Renal cortex interstitium (tissue), 15 donors: ENCODE results near the gene C9orf152. TPM values are rescaled to one million over a fixed set of nuclear protein-coding genes. Genes with fewer than 3 reads are reported as not detected.
"Not testable (repeated sequence)": the region's sequence is repeated elsewhere in the genome, so short reads cannot be mapped to it uniquely, and the experiment has no call there.

ENCODE experiments used
- DNase-seq, 11 donors: peaks; one replicate each; pipeline ENCODE4 v3.0.0-alpha.2; 2013; ENCODE audit warnings: low read depth in 9 of 11, low spot score in 4 of 11; ENCODE audit errors: extremely low read depth in 1 of 11
- long read RNA-seq, 16 experiments: transcript quantifications; one replicate each; lab custom pipeline, GENCODE V29; 2026
- polyA plus RNA-seq, 3 donors: library from polyadenylated mRNA; unstranded; fragments of 120-200 nt; gene quantifications; one replicate each; pipeline ENCODE4 v1.2.1, GENCODE V29; 2013; ENCODE audit not compliant: insufficient read length in 3 of 3

The C9orf152 gene, protein sequence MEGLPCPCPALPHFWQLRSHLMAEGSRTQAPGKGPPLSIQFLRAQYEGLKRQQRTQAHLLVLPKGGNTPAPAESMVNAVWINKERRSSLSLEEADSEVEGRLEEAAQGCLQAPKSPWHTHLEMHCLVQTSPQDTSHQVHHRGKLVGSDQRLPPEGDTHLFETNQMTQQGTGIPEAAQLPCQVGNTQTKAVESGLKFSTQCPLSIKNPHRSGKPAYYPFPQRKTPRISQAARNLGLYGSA
- polyA plus RNA-seq: under 1 TPM; 0.30 to 0.69 (median 0.57) TPM
- long read RNA-seq, donor 1, partial matches to known transcripts: 0 of 1 reads
- long read RNA-seq, donor 1, other reads (novel, unspliced or antisense): 0 of 1 reads
- long read RNA-seq, donor 2: 0 reads
- long read RNA-seq, donor 3: 0 reads
- long read RNA-seq, donor 4: 0 reads
- long read RNA-seq, donor 5: 0 reads
- long read RNA-seq, donor 6: 0 reads
- long read RNA-seq, donor 7: 0 reads
- long read RNA-seq, donor 8: 0 reads
- long read RNA-seq, donor 9: 0 reads
- long read RNA-seq, donor 10: 0 reads
- long read RNA-seq, donor 11: 0 reads
- long read RNA-seq, donor 12, partial matches to known transcripts: 0 of 1 reads
- long read RNA-seq, donor 12, other reads (novel, unspliced or antisense): 0 of 1 reads
- long read RNA-seq, donor 13: 0 reads
- long read RNA-seq, donor 14: 0 reads
- long read RNA-seq, donor 15: 0 reads
- long read RNA-seq, donor 16: 0 reads

- no peak for DNase-seq
Measured at GRCh38 chr9:110208031-110208430, at the start of gene C9orf152. Gene C9orf152 (minus strand): TSS chr9:110208159. CDS start chr9:110207579, 580 bp downstream.

DNA sequence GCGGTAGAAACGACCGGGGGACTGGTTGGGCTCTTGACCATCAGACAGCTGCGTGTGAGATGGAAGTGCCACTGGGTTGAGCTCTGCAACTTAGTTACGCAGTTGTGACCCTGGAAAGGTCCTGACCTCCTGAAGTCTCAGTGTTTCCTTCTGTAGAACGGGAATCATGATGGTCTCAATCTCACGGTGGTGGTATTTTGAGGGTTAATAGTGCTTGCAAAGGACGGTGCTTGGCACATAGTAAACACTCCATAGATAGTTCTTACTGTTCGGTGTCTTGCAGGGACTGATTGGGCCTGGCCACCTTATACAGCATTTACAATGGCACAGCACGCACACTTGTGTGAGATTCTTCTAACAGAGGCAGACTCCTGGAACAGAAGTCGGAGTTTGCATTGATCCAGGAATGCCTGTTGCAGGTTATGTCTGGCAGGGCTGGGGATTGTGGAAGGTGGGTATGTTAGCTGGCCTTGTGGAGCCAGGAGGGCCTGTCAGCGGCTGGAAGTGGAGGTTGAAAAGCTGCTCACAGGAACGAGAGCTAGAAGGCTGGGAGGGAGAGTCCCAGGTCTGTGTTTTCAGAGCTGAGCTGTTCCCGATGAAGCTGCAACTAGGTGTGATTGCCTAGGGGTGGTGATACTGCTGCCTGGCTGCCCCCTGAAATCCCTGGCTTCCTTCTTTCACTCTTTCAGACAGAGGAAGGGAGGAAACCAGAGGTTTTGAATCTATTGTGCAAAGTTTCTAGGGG lies 49.3 kb upstream of the C9orf152 start:
- DNase-seq: no peak

DNA sequence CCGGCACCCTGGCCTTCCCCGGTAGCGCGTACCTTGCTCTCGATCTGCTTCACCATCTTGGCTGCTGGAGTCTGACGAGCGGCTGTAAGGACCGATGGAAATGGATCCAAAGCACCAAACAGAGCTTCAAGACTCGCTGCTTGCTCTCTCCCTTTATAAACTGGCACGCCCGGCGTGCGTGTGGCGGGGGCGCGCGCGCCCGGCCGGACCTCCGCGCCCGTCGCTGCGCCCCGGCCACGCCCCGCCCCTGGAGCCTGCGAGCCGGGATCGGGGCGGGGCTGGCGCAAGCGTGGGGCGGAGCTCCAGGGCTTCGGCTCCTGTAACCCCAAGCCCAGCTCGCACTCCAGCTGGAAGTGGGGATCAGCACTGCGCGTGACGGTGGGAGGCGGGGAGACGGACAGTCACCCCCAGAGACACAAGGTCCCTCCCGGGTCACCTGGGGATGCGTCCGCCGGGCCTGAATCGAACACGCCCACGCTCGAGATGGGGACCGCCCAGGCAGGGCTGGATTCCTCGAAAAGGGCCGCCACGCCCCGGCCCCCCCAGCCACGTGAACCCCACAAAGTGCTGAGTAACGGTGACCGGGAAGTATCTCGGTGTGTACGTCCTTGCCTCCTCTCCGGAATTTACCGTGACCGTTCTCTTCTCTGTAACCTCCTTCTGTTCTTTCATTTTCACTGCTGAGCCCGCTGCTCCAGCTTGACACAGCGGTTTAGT lies 48.6 kb upstream of the C9orf152 start, which contains the start of gene TXN:
TSS of gene TXN (minus strand) at position 128 of the 717 bp plus-strand sequence. CDS start at position 56, 72 bp downstream.
- DNase-seq: peak; percentile 68 to 87 (median 80)

- peak in 8 of 11 donors; percentile 15 to 49 (median 32) for DNase-seq
Measured at GRCh38 chr9:110255463-110256379, 47.8 kb upstream of the C9orf152 start.

GRCh38 chr9:110255034-110255462 lies 47.1 kb upstream of the C9orf152 start:
- peak in 4 of 11 donors; percentile 1 to 25 (median 18) for DNase-seq

DNA sequence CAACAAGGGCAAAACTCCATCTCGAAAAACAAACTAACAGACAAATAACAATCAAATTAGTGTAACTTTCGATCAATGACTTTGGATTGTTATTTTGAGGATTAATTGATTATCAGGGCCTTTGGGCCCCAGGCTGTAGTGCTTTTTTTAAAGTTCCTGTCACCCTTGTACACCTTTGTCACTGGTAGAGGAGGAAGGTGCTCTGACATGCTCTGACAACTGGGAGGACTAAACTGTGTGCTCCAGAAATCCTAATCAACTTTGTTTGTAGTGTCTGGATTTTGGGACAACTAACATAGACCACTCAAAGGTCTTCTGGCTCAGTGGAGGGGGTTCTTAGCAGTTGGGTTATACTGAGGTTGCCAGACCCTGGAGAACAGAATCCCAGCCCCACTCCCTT lies 46.5 kb upstream of the C9orf152 start:
- DNase-seq: no peak

GRCh38 chr9:110252509-110253139 lies 44.7 kb upstream of the C9orf152 start:
- no peak for DNase-seq

GRCh38 chr9:110251770-110252169 lies 43.8 kb upstream of the C9orf152 start:
- not testable (repeated sequence) for DNase-seq

DNA sequence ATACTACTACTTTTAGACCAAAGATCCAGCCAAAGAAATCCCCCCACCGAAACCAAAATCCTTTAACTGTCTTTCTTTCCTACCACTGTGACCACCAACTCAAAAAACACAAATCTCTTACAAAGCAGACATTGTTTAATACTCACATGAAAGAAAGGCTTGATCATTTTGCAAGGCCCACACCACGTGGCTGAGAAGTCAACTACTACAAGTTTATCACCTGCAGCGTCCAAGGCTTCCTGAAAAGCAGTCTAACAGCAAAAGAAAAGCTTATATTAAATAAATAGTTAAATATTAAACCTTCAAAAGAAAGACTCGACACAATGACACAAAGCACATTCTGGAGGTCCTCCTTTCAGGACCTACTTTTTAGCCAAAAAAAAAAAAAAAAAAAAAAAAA lies 43.3 kb upstream of the C9orf152 start:
- DNase-seq: no peak

DNA sequence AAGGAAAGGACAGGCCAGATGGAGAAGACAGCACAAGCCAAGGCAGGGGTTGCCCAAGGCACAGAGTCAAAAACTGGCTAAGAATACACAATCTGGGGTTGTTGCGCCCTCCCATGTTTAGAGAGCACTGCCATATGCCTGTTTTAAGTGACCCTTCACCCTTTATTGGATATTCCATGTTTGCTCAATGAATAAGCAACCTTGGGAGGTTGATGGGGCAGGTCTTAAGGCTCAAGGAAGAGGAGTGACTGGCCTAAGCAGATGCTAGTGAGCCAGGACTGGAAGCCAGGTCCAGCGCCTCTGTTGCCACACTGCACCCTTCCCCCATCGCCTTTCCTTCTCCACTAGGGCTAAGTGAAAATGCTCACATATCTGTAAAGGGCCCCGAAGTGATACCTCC lies 41.6 kb upstream of the C9orf152 start:
- DNase-seq: no peak

- no peak for DNase-seq
Measured at GRCh38 chr9:110248361-110248760, 40.4 kb upstream of the C9orf152 start.

- DNase-seq: no peak
Measured at GRCh38 chr9:110246214-110246613, 38.3 kb upstream of the C9orf152 start.

DNA sequence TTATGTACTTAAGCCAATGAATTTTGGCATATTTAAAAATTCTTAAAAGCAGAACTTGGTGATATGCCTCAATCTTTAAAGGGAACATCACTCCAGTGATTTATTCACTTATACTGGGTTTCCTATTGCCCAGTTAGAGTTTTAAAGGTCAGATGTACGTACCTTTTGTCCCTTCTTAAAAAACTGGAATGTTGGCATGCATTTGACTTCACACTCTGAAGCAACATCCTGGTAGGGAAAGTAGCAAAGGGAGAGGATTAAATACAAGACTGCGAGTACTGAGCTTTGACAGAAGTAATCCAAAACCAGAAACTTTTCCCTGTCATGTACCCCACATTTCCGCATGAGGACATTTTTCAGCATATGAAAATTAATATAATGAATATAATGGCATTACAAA lies 36.7 kb upstream of the C9orf152 start:
- DNase-seq: no peak

GRCh38 chr9:110241858-110242321 lies 33.9 kb upstream of the C9orf152 start:
- DNase-seq: no peak

DNA sequence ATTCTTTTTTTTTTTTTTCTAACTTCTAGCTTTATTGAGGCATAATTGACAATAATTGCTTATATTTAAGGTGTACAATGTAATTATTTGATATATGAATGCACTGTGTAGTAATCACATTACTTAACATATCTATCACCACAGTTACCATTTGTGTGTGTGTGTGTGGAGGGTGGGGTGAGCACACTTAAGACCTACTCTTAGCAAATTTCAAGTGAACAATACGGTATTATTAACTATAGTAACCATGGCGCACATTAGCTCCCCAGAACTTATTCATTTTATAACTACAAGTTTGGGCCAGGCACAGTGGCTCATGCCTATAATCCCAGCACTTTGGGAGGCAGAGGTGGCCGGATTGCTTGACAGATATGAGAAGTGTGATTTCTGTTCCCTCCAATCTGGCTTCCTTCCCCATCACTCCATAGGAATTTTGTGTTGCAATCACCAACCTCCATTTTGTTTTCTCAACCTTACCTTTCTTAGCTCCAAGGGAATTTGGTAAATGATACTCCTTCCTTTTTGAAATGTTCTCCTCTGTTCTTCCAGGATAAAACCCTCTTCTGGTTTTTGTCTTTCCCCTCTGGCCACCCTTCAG lies 33.4 kb upstream of the C9orf152 start:
- no peak for DNase-seq

DNA sequence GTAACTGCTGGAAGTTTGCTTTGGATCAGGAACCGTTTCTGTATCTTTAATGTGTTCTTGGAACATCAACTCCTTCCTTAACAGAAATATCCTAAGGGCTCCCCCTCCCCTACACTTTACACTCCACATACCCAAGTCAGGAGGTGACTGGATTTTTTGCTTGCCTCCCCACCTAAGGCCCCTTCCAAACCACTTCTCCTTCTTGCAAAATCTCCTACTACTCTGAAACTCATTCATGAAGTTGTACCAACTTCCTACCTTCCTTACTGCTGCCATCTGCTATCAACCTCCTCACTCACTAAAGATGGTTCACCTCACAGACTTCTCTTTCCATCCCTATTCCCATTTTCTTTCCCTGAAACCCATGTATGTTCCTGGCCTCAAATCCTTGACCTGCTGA lies 32.2 kb upstream of the C9orf152 start:
- DNase-seq: no peak

GRCh38 chr9:110228321-110228720 lies 20.4 kb upstream of the C9orf152 start:
- DNase-seq: no peak
